Stomach (tissue), 9 donors: ENCODE results near the gene RIBC2. TPM values are rescaled to one million over a fixed set of nuclear protein-coding genes. Genes with fewer than 3 reads are reported as not detected.

Experiments used
- DNase-seq, 2 donors: peaks; one replicate each; pipeline versions ENCODE4 v3.0.0 to v3.0.0-alpha.2; 2013 to 2019
- H3K27ac ChIP-seq, 5 donors: fragments of 200-600 bp in 4 of 5; sonication (generic) in 4 of 5; one replicate each; pipeline ENCODE4 v1.5.1; 2013 to 2019; ENCODE audit warnings: mild to moderate bottlenecking in 1 of 5, moderate library complexity in 1 of 5
- H3K27me3 ChIP-seq, 3 donors: fragments of 200-600 bp; sonication (generic); one replicate each; pipeline ENCODE4 v1.5.1; 2017 to 2019; ENCODE audit warnings: mixed run types in 1 of 3
- H3K36me3 ChIP-seq, 4 donors: fragments of 200-600 bp; sonication (generic); 1 replicate in 3 of 4; 2 replicates in 1 of 4; pipeline ENCODE4 v1.5.1; 2016 to 2019
- H3K4me1 ChIP-seq, 4 donors: fragments of 200-600 bp; sonication (generic); one replicate each; pipeline ENCODE4 v1.5.1; 2016 to 2019
- H3K4me3 ChIP-seq, 4 donors: fragments of 200-600 bp; sonication (generic) in 3 of 4; one replicate each; pipeline ENCODE4 v1.5.1; 2016 to 2019; ENCODE audit warnings: mild to moderate bottlenecking in 1 of 4
- H3K9me3 ChIP-seq, 4 donors: fragments of 200-600 bp; sonication (generic); one replicate each; pipeline ENCODE4 v1.5.1; 2016 to 2019
- CTCF ChIP-seq, 7 experiments: fragments of 450-650 bp in 4 of 7; fragments of 200-600 bp in 3 of 7; sonication (generic) in 3 of 7; IDR thresholded peaks; one replicate each; pipeline ENCODE4 v1.5.1; 2016 to 2019; ENCODE audit warnings: antibody characterized with exemption in 7 of 7, control low read depth in 2 of 7, mild to moderate bottlenecking in 1 of 7
- EP300 ChIP-seq: sonication (generic); formaldehyde crosslinking; IDR thresholded peaks from one replicate; pipeline ENCODE4 v1.6.1; 2017; ENCODE audit warnings: antibody characterized with exemption
- POLR2A ChIP-seq, 4 donors: fragments of 450-650 bp; IDR thresholded peaks; one replicate each; pipeline ENCODE4 v1.6.1; 2016; ENCODE audit warnings: antibody characterized with exemption in 4 of 4, control low read depth in 2 of 4, mild to moderate bottlenecking in 1 of 4, moderate library complexity in 1 of 4
- POLR2AphosphoS5 ChIP-seq, 3 donors: sonication (generic); formaldehyde crosslinking; IDR thresholded peaks; one replicate each; pipeline ENCODE4 v1.6.1; 2016; ENCODE audit warnings: antibody characterized with exemption in 3 of 3
- WGBS, 5 donors: extraction: QIAGEN DNeasy Blood & Tissue Kit in 3 of 5; methylation state at CpG; one replicate each; pipeline versions ENCODE4 v1.1.5 to v1.1.7; 2013 to 2018; 5-methylcytosine and 5-hydroxymethylcytosine counted together
- intact Hi-C: fragments of 100-400 bp; cut with DNase I; formaldehyde crosslinking; loops from one replicate; pipeline ENCODE4 v1.15.1; 2023; ENCODE audit warnings: low total_unique reads
- polyA plus RNA-seq, 3 donors: library from polyadenylated mRNA; stranded (reverse); fragments of 200-250 nt; gene quantifications; one replicate each; pipeline ENCODE4 v1.2.3, GENCODE V29; 2013
- total RNA-seq, 5 donors: library from RNA; depleted of rRNA; stranded (reverse); fragments of >200 nt; gene quantifications; one replicate each; pipeline versions ENCODE4 v1.1.0 to v1.2.3, GENCODE V29; 2014 to 2016
- donor health status: healthy with polysubstance abuse.
- donor health status: Bipolar disorder and iron deficiency.
- donor health status: healthy.

Gene RIBC2
- total and polyA plus RNA-seq, 8 donors, result 0.45 to 13.0 (median 0.76) TPM; not detected in 1

- Histone ChIP-seq H3K9me3 (peaks cover 0 to 7% (median 0%) of the 10 kb centered on the region in 4 donors), H3K27me3 (no peaks in the 10 kb centered on the region), H3K4me1 (no peaks in the 10 kb centered on the region), H3K4me3 (no peak overlapping the region), H3K27ac (no peak overlapping the region), H3K36me3 (no peaks in the 10 kb centered on the region)
- intact Hi-C loops, result loop anchor here (5.0 kb wide), 1 partner anchor 153 kb away; no protein-coding TSS in a partner anchor
- no peak for TF ChIP-seq CTCF (IDR thresholded peaks at IDR 0.05)
- no peak for TF ChIP-seq EP300
- DNase-seq, result no peak
- 91 to 96% (median 92%) methylated on average over 22 to 23 of the region's 23 CpGs for WGBS, 5 donors
These were observed 12.2 kb downstream of the RIBC2 start for GRCh38 chr22:45425531-45426265.

GRCh38 chr22:45426387-45426786 is 12.9 kb downstream of the RIBC2 start:
- TF ChIP-seq POLR2A (IDR thresholded peaks at IDR 0.05), result no peak
- no peak for TF ChIP-seq POLR2AphosphoS5 (IDR thresholded peaks at IDR 0.05)
- no peak for TF ChIP-seq CTCF (IDR thresholded peaks at IDR 0.05)
- TF ChIP-seq EP300, result no peak
- intact Hi-C loops, result loop anchor here (5.0 kb wide), 1 partner anchor 154 kb away; no protein-coding TSS in a partner anchor

GRCh38 chr22:45427114-45427513 is 13.6 kb downstream of the RIBC2 start:
- Histone ChIP-seq H3K27ac (no peak overlapping the region), H3K4me1 (no peaks in the 10 kb centered on the region), H3K36me3 (no peaks in the 10 kb centered on the region), H3K27me3 (no peaks in the 10 kb centered on the region), H3K9me3 (peaks cover 0 to 7% (median 0%) of the 10 kb centered on the region in 4 donors), H3K4me3 (no peak overlapping the region)
- TF ChIP-seq POLR2A (IDR thresholded peaks at IDR 0.05) (no peak), POLR2AphosphoS5 (IDR thresholded peaks at IDR 0.05) (no peak), EP300 (no peak)
- no peak for DNase-seq
- intact Hi-C loops, result loop anchor here (5.0 kb wide), 1 partner anchor 155 kb away; no protein-coding TSS in a partner anchor
- 65 to 82% (median 74%) methylated on average over 2 of the region's 2 CpGs for WGBS, 5 donors

More at GRCh38 chr22:45426387-45426786, 12.9 kb downstream of the RIBC2 start:
- H3K4me3 ChIP-seq, result no peak overlapping the region
- no peaks in the 10 kb centered on the region for H3K27me3 ChIP-seq
- no peak overlapping the region for H3K27ac ChIP-seq
- H3K36me3 ChIP-seq, result no peaks in the 10 kb centered on the region
- H3K4me1 ChIP-seq, result no peaks in the 10 kb centered on the region
- H3K9me3 ChIP-seq, result peaks cover 0 to 7% (median 0%) of the 10 kb centered on the region in 4 donors
- WGBS, 5 donors, result 89 to 98% (median 97%) methylated on average over 9 of the region's 9 CpGs
- DNase-seq, result no peak

GRCh38 chr22:45428391-45429385 is 15.2 kb downstream of the RIBC2 start:
- intact Hi-C loops, result loop anchor here (5.0 kb wide), 1 partner anchor 156 kb away; no protein-coding TSS in a partner anchor
- Histone ChIP-seq H3K27ac (no peak overlapping the region), H3K4me3 (no peak overlapping the region), H3K36me3 (no peaks in the 10 kb centered on the region), H3K27me3 (no peaks in the 10 kb centered on the region), H3K9me3 (peaks cover 0 to 7% (median 0%) of the 10 kb centered on the region in 4 donors), H3K4me1 (no peaks in the 10 kb centered on the region)
- WGBS, 5 donors, result 89 to 94% (median 90%) methylated on average over 19 of the region's 19 CpGs
- DNase-seq, result no peak
- TF ChIP-seq POLR2AphosphoS5 (IDR thresholded peaks at IDR 0.05) (no peak), POLR2A (IDR thresholded peaks at IDR 0.05) (no peak), EP300 (no peak), CTCF (IDR thresholded peaks at IDR 0.05) (no peak)
